Measurements from ENCODE around the gene INTS3. TPM values are rescaled to one million over a fixed set of nuclear protein-coding genes. Genes with fewer than 3 reads are reported as not detected.
"Not testable (repeated sequence)": the region's sequence is repeated elsewhere in the genome, so short reads cannot be mapped to it uniquely, and the experiment has no call there.

The INTS3 gene
- total RNA-seq, 1 donor from 2014 or later: 77.3 TPM

DNA sequence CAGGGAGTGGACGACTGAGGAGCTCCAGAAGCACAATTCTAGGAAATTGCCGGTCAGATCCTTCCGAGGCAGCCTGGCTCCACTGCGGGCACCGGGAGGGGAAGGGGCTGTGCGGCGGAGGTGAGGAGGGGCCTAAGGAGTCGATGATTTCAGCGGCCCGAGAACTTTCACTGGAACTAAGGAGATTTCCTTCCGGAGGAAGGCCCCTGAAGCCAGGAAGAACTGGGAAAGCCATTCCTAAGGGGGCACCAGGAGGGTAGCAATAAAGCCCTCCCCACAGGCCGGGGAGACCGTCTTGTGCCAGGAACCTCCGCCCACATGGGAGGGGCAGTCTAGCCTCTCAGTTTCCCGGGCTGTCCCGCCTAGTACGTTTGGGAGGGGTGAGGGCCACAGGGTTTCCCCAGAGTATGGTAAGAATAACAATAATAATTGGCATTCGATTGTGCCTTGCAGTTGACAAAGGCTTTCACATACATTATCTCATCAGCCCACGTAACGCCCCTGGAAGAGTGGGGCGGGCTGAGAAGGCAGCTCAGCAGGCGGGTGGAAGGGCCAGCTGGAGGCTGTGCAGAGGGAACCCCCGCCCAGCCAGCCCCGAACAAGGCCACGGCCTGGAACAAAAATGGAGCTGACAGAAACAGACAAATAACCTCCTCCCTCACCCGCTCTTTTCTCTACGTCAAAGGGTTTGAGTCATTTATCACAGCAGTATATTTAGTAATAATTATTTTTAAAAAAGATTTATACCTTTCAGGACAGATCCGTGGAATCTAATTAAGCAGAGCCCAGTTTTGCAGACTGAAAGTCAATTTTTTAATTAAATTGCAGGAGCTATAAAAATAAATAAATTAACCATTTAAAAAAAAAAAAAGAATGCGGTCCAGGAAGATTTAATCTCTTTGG, 29.6 kb upstream of the INTS3 start:
- peaks cover 28% of the 10 kb centered on the region for H3K4me1 ChIP-seq
- no peaks in the 10 kb centered on the region for H3K9me3 ChIP-seq
- H3K4me3 ChIP-seq: peak overlapping the region; percentile 15
- intact Hi-C loops (cut with DNase I): no loop called here
- DNase-seq: peak; percentile 70
- H3K27me3 ChIP-seq (ENCODE audit: low read depth): no peaks in the 10 kb centered on the region
- peak overlapping the region; percentile 82 for H3K27ac ChIP-seq
- TF ChIP-seq, protein P1, sequence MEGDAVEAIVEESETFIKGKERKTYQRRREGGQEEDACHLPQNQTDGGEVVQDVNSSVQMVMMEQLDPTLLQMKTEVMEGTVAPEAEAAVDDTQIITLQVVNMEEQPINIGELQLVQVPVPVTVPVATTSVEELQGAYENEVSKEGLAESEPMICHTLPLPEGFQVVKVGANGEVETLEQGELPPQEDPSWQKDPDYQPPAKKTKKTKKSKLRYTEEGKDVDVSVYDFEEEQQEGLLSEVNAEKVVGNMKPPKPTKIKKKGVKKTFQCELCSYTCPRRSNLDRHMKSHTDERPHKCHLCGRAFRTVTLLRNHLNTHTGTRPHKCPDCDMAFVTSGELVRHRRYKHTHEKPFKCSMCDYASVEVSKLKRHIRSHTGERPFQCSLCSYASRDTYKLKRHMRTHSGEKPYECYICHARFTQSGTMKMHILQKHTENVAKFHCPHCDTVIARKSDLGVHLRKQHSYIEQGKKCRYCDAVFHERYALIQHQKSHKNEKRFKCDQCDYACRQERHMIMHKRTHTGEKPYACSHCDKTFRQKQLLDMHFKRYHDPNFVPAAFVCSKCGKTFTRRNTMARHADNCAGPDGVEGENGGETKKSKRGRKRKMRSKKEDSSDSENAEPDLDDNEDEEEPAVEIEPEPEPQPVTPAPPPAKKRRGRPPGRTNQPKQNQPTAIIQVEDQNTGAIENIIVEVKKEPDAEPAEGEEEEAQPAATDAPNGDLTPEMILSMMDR (IDR thresholded peaks at IDR 0.05): no peak
- no peaks in the 10 kb centered on the region for H3K36me3 ChIP-seq
- ATAC-seq: peak; percentile 81 to 83

DNA sequence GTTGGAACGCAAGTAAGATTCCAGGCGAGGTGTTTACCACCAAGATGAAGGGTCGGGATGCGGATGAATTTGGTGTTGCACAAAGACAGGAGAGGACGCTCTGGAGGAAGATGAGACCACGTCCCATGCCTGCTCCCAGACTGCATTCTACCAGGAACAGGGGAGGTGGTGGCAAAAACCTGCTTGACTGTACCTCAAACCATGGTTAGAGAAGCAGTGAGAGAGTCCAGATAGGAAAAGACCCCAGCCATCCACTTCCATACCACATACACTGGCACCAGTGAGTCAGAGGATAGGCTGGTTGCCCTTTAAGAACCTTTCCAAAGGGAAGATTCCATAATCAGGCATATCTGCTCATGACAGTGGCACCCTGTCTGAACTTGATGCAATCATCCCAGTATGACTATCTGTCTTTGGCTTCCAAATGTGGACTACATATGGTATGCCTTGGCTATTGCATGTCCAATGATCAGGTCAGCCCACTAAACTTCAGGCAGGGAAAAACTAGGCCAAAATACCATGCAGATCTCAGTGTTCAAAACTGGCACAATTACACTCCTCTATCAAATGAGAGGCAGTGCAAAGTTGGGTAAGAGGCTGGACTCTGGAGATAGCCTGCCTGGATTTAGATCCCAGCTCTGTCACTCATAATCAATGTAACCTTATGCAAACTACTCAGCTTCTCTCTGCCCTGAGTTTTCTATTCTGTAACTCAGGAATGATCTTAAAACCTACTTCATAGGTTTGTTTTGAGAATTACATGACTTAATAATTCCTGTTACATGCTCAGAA, 28.7 kb upstream of the INTS3 start:
- Histone ChIP-seq H3K9me3 (no peaks in the 10 kb centered on the region), H3K27ac (peak overlapping the region; percentile 82), H3K4me1 (peaks cover 28% of the 10 kb centered on the region), H3K4me3 (peak overlapping the region; percentile 15), H3K36me3 (no peaks in the 10 kb centered on the region), H3K27me3 (ENCODE audit: low read depth) (no peaks in the 10 kb centered on the region)
- no peak for DNase-seq
- TF ChIP-seq, protein P1 (IDR thresholded peaks at IDR 0.05): no peak
- intact Hi-C loops (cut with DNase I): no loop called here
- no peak for ATAC-seq

DNA sequence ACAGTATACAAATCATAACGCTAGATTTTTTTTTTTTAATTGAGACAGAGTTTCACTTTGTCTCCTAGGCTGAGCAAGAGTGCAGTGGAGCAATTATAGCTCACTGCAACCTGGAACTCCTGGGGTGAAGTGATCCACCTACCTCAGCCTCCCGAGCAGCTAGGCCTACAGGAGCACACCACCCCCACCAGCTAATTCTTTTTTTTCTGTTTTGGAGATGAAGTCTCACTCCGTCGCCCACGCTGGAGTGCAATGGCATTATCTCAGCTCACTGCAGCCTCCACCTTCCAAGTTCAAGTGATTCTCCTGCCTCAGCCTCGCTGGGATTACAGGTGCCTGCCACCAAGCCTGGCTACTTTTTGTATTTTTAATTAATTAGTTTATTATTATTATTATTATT, 28.1 kb upstream of the INTS3 start:
- H3K27ac ChIP-seq: peak overlapping the region; percentile 82
- H3K4me1 ChIP-seq: peaks cover 28% of the 10 kb centered on the region
- intact Hi-C loops (cut with DNase I): no loop called here
- no peaks in the 10 kb centered on the region for H3K27me3 ChIP-seq (ENCODE audit: low read depth)
- H3K36me3 ChIP-seq: no peaks in the 10 kb centered on the region
- no peaks in the 10 kb centered on the region for H3K9me3 ChIP-seq
- DNase-seq: no peak
- no peak overlapping the region for H3K4me3 ChIP-seq
- TF ChIP-seq, protein P1 (IDR thresholded peaks at IDR 0.05): no peak
- no peak for ATAC-seq

DNA sequence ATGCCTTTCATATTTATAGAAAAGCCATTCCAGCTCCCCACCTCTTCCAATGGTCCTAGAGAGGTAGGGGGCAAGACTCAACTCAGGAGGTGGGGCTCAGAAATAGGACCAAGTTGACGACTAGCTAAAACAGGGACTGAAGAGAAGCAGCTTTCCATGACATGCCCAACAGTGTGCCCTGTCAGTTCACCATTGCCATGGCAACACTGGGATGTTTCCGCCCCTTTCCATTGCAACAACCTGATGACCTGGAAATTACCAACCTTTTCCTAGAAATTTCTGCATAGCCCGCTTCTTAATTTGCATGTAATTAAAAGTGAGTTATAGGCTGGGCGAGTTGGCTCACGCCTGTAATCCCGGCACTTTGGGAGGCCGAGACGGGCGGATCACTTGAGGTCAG, 22.4 kb upstream of the INTS3 start:
- no peaks in the 10 kb centered on the region for H3K36me3 ChIP-seq
- no peak overlapping the region for H3K4me3 ChIP-seq
- no peak for ATAC-seq
- no peak overlapping the region for H3K27ac ChIP-seq
- no peaks in the 10 kb centered on the region for H3K27me3 ChIP-seq (ENCODE audit: low read depth)
- intact Hi-C loops (cut with DNase I): no loop called here
- TF ChIP-seq, protein P1 (IDR thresholded peaks at IDR 0.05): no peak
- DNase-seq: no peak
- H3K4me1 ChIP-seq: no peaks in the 10 kb centered on the region
- H3K9me3 ChIP-seq: no peaks in the 10 kb centered on the region

DNA sequence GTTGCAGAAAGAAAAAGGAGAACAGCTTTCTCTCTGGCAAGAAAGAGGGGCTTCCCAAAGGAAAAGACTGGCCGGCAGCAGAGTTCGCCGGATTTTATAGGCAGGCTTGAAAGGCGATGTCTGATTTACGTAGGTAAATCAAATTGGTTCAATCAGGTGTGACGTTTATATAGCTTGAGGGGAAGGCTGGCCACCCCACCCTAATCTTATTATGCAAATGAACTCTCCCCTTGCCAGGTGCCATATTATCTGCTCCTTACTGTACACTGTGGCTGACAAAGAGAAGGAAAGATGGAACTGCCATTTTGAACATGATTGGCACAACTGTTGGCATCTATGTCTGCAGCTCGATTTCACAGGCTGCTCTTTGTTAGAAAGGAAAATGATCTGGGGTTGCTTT, 16.8 kb upstream of the INTS3 start:
- ATAC-seq: no peak
- Histone ChIP-seq H3K27me3 (ENCODE audit: low read depth) (no peaks in the 10 kb centered on the region), H3K4me1 (no peaks in the 10 kb centered on the region), H3K9me3 (no peaks in the 10 kb centered on the region), H3K4me3 (no peak overlapping the region), H3K36me3 (no peaks in the 10 kb centered on the region), H3K27ac (no peak overlapping the region)
- no peak for DNase-seq
- TF ChIP-seq, protein P1 (IDR thresholded peaks at IDR 0.05): no peak
- intact Hi-C loops (cut with DNase I): no loop called here

DNA sequence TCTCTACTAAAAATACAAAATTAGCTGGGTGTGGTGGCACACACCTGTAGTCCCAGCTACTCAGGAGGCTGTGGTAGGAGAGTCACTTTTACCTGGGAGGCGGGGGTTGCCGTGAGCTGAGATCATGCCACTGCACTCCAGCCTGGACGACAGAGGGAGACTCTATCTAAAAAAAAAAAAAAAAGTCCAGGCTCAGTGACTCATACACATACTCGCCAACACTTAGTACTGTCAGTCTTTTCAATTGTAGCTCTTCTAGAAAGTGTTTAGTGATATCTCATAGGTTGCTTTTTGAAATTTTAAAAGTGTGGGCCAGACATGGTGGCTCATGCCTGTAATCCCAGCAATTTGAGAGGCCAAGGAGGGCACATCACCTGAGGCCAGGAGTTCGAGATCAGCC, 11.6 kb upstream of the INTS3 start:
- intact Hi-C loops (cut with DNase I); DNase-seq; H3K36me3 ChIP-seq; H3K27me3 ChIP-seq (ENCODE audit: low read depth); H3K9me3 ChIP-seq; H3K4me3 ChIP-seq; ATAC-seq; H3K27ac ChIP-seq; H3K4me1 ChIP-seq: not testable (repeated sequence)
